HepG2 (cell line): ENCODE data around the gene INTS6. TPM values are rescaled to one million over a fixed set of nuclear protein-coding genes. Genes with fewer than 3 reads are reported as not detected.

Experiments used
- ATAC-seq: fragments of 200-7000 bp; cut with Tn5 transposase; 3 replicates; pipeline ENCODE4 v1.9.1; 2020; ENCODE audit warnings: mild to moderate bottlenecking, moderate library complexity
- BruUV-seq: library from RNA; stranded (reverse); fragments of 400-500 nt; replicated peaks from 2 replicates; lab custom pipeline; 2021; lab: Mats Ljungman, UMichigan
- CTCF ChIA-PET: fragments of 300-600 bp; formaldehyde crosslinking; extraction: SDS; loops from one replicate; lab custom pipeline; 2021; ENCODE audit warnings: low total read pairs, inconsistent platforms, low intra/inter-chr PET ratio; lab: Yijun Ruan, JAX
- POLR2A ChIA-PET: fragments of 350-600 bp; sonication (Branson Sonifier 250); formaldehyde crosslinking; loops from one replicate; lab custom pipeline; 2020; ENCODE audit warnings: antibody characterized with exemption, inconsistent platforms; lab: Yijun Ruan, JAX
- DNase-seq: peaks from one replicate; pipeline ENCODE4 v3.0.0-alpha.2; 2015; ENCODE audit warnings: low spot score
- FAIRE-seq: peaks from 3 replicates; lab custom pipeline; 2011; peaks lifted over from hg19 to GRCh38; lab: Jason Lieb, UNC
- H2AFZ ChIP-seq: one replicate; pipeline ENCODE4 v1.6.1; 2011; ENCODE audit warnings: low read length, inconsistent platforms
- H3K27ac ChIP-seq: fragments of 300-600 bp; 3 replicates; pipeline ENCODE4 v1.8.0; 2011; ENCODE audit warnings: mixed run types, mild to moderate bottlenecking, mixed read lengths, low read length, inconsistent platforms; ENCODE audit not compliant: insufficient read depth; ENCODE audit errors: extremely low read length
- H3K27me3 ChIP-seq, 2 experiments: fragments of 200-600 bp in 1 of 2; 2 replicates in 1 of 2; 3 replicates in 1 of 2; pipeline versions ENCODE4 v1.6.0 to v1.8.0; 2011; ENCODE audit warnings: low read length in 2 of 2, mild to moderate bottlenecking in 2 of 2, moderate library complexity in 2 of 2, inconsistent platforms in 1 of 2; ENCODE audit not compliant: insufficient read depth in 2 of 2, control insufficient read depth in 1 of 2
- H3K36me3 ChIP-seq, 2 experiments: fragments of 200-600 bp in 1 of 2; replicated peaks in 1 of 2; 2 replicates in 1 of 2; 3 replicates in 1 of 2; pipeline versions ENCODE4 v1.5.1 to v1.8.0; 2011; ENCODE audit warnings: low read length in 2 of 2, inconsistent platforms in 1 of 2; ENCODE audit not compliant: insufficient read depth in 2 of 2, control insufficient read depth in 1 of 2
- H3K4me1 ChIP-seq: 2 replicates; pipeline ENCODE4 v1.5.1; 2012; ENCODE audit warnings: low read length, inconsistent platforms; ENCODE audit not compliant: insufficient read depth
- H3K4me2 ChIP-seq: 2 replicates; pipeline ENCODE4 v1.6.0; 2011; ENCODE audit warnings: low read depth, low read length, inconsistent platforms
- H3K4me3 ChIP-seq, 3 experiments: fragments of 200-600 bp in 1 of 3; sonication (generic), shearing (Covaris generic) in 1 of 3; replicated peaks in 1 of 3; 2 replicates each; pipeline ENCODE4 v1.5.1; 2011 to 2016; ENCODE audit warnings: low read length in 3 of 3, inconsistent platforms in 2 of 3, low read depth in 2 of 3, mild to moderate bottlenecking in 2 of 3, control low read depth in 1 of 3, mixed read lengths in 1 of 3; ENCODE audit not compliant: insufficient read depth in 1 of 3
- H3K79me2 ChIP-seq: one replicate; pipeline ENCODE4 v1.6.1; 2011; ENCODE audit warnings: low read length, inconsistent platforms; ENCODE audit not compliant: insufficient read depth
- H3K9ac ChIP-seq: 2 replicates; pipeline ENCODE4 v1.6.0; 2011; ENCODE audit warnings: mild to moderate bottlenecking, low read depth, low read length, inconsistent platforms; ENCODE audit not compliant: insufficient read depth
- H3K9me3 ChIP-seq: 2 replicates; pipeline ENCODE4 v1.5.1; 2012; ENCODE audit warnings: mild to moderate bottlenecking, low read length
- H4K20me1 ChIP-seq: 2 replicates; pipeline ENCODE4 v1.6.0; 2011; ENCODE audit warnings: inconsistent platforms, mild to moderate bottlenecking, low read length, moderate library complexity; ENCODE audit not compliant: insufficient read depth
- CEBPB ChIP-seq: IDR thresholded peaks from 2 replicates; pipeline ENCODE4 v1.6.1; 2011; ENCODE audit warnings: low read depth, low read length, improper control_type of control experiment, borderline replicate concordance
- CEBPG ChIP-seq: IDR thresholded peaks from 2 replicates; pipeline ENCODE4 v1.6.1; 2016
- PREB ChIP-seq: sonication (generic); formaldehyde crosslinking; IDR thresholded peaks from 2 replicates; pipeline ENCODE4 v1.4.0; 2020; ENCODE audit warnings: missing genetic modification reagents
- ZBTB33 ChIP-seq: sonication (generic); formaldehyde crosslinking; IDR thresholded peaks from 2 replicates; pipeline ENCODE4 v1.4.0; 2020; ENCODE audit warnings: missing genetic modification reagents
- ZBTB7B ChIP-seq: sonication (generic); formaldehyde crosslinking; IDR thresholded peaks from 2 replicates; pipeline ENCODE4 v1.4.0; 2020; ENCODE audit warnings: missing genetic modification reagents
- WGBS: methylation state at CpG from one replicate; pipeline ENCODE4 v1.1.6; 2017; ENCODE audit warnings: low lambda C conversion rate; 5-methylcytosine and 5-hydroxymethylcytosine counted together
- in situ Hi-C: cut with HindIII; loops from 2 replicates; pipeline ENCODE4 v1.10.0; 2017; ENCODE audit warnings: low pct_unique_long_range_greater_than_20kb; ENCODE audit not compliant: extremely low pct_ligation_motif_present
- intact Hi-C: fragments of 100-400 bp; cut with micrococcal nuclease; formaldehyde crosslinking; loops from one replicate; pipeline ENCODE4 v1.10.0; 2022; ENCODE audit not compliant: unreplicated experiment
- polyA plus RNA-seq, 8 experiments: library from polyadenylated mRNA; depleted of rRNA in 3 of 8; stranded (reverse) in 7 of 8; unstranded in 1 of 8; fragments of >200 nt; fragmentation: Illumina TruSeq in 4 of 8; extraction: Trizol in 4 of 8; gene quantifications; 2 replicates each; pipeline versions ENCODE4 v1.2.1 to v1.2.3, GENCODE V29; 2011 to 2016; ENCODE audit warnings: low read depth in 4 of 8, missing spikeins in 1 of 8, mixed read lengths in 1 of 8; ENCODE audit not compliant: insufficient read depth in 1 of 8
- total RNA-seq, 5 experiments: library from RNA; depleted of rRNA; stranded (reverse); fragments of >200 nt; fragmentation: Illumina TruSeq; extraction: Trizol; gene quantifications; 2 replicates each; pipeline ENCODE4 v1.2.3, GENCODE V29; 2016; ENCODE audit warnings: low read depth in 1 of 5

INTS6 gene
- total and polyA plus RNA-seq, 2 of the 13 experiments (the other 11 are each of a cell fraction or from before 2014, with no cell fraction given), result 27.9 to 38.4 TPM

- no peak for TF ChIP-seq ZBTB33 (CRISPR knock-in tag)
Measured at GRCh38 chr13:51426982-51427381, 25.9 kb downstream of the INTS6 start (continued).

GRCh38 chr13:51425410-51426042, 27.3 kb downstream of the INTS6 start:
- BruUV-seq, result no TSS peak
- FAIRE-seq (no peak), DNase-seq (no peak)
- Histone ChIP-seq H3K9ac (no peak overlapping the region), H3K27me3 (no peaks in the 10 kb centered on the region), H3K27ac (no peak overlapping the region), H3K36me3 (peaks cover 1 to 16% of the 10 kb centered on the region in 2 experiments; a peak in 3 of 5 replicates), H2AFZ (no peak overlapping the region), H4K20me1 (peaks cover 54% of the 10 kb centered on the region)
- intact Hi-C loops, result no loop called here
- in situ Hi-C loops, result no loop called here
- no peak for TF ChIP-seq PREB (CRISPR knock-in tag)
- TF ChIP-seq CEBPB, result peak; percentile 54; the same call in 1 of the 2 replicates
- TF ChIP-seq ZBTB7B (CRISPR knock-in tag), result no peak
- TF ChIP-seq CEBPG (CRISPR knock-in tag), result 0 out of 2 replicates have a peak, but pooled peaks have one; percentile 24
- TF ChIP-seq, all 625 proteins: peak for 2
- peaks cover 89% of the 10 kb centered on the region for H3K79me2 ChIP-seq
- no peak overlapping the region for H3K4me2 ChIP-seq
- no peak for ATAC-seq
- WGBS, result 94% methylated on average over 4 of the region's 4 CpGs
- ChIA-PET CTCF (no interaction called here), POLR2A (no interaction called here)
- peaks cover 47% of the 10 kb centered on the region for H3K4me1 ChIP-seq
- H3K9me3 ChIP-seq, result no peaks in the 10 kb centered on the region
- H3K4me3 ChIP-seq, result no peak overlapping the region
